HAP-1 (cell line): Measurements from ENCODE around the gene GFOD1.
"Not testable (repeated sequence)": the region's sequence is repeated elsewhere in the genome, so short reads cannot be mapped to it uniquely, and the experiment has no call there.

Experiments used
- DNase-seq, 2 experiments: peaks; one replicate each; pipeline ENCODE4 v3.0.0-alpha.2; 2016 to 2020; ENCODE audit warnings: low spot score in 2 of 2
- H3K27me3 ChIP-seq: fragments of 250-450 bp; sonication (Bioruptor Pico); 2 replicates; pipeline ENCODE4 v1.5.1; 2020; ENCODE audit warnings: low read depth, mild to moderate bottlenecking, moderate library complexity
- H3K36me3 ChIP-seq: fragments of 250-450 bp; sonication (Bioruptor Pico); replicated peaks from 2 replicates; pipeline ENCODE4 v1.5.1; 2020; ENCODE audit warnings: mild to moderate bottlenecking
- H3K4me1 ChIP-seq: fragments of 250-450 bp; sonication (Bioruptor Pico); 2 replicates; pipeline ENCODE4 v1.5.1; 2020; ENCODE audit warnings: mild to moderate bottlenecking
- H3K4me3 ChIP-seq: fragments of 250-450 bp; sonication (Bioruptor Pico); 2 replicates; pipeline ENCODE4 v1.5.1; 2020; ENCODE audit warnings: mild to moderate bottlenecking, moderate library complexity
- H3K9me3 ChIP-seq: fragments of 250-450 bp; sonication (Bioruptor Pico); 2 replicates; pipeline ENCODE4 v1.5.1; 2020; ENCODE audit warnings: mild to moderate bottlenecking, moderate library complexity
- in situ Hi-C: fragments of 300-500 bp; cut with MboI; formaldehyde crosslinking; loops from 3 replicates; pipeline ENCODE4 v1.14.3; 2020; ENCODE audit warnings: low sequenced_read_pairs, inconsistent platforms, mixed read lengths

GFOD1 gene

GRCh38 chr6:13336553-13336952 is 150.8 kb downstream of the GFOD1 start:
- H3K27me3 ChIP-seq: no peaks in the 10 kb centered on the region
- in situ Hi-C loops: loop anchor here (10.0 to 25.0 kb wide), 3 partner anchors 148 to 726 kb away; partner anchors contain the start of gene GFOD1
- H3K4me1 ChIP-seq: peaks cover 2% of the 10 kb centered on the region

GRCh38 chr6:13334953-13335352 is 152.4 kb downstream of the GFOD1 start:
- no peak overlapping the region for H3K4me3 ChIP-seq
- no peaks in the 10 kb centered on the region for H3K9me3 ChIP-seq
- no peaks in the 10 kb centered on the region for H3K36me3 ChIP-seq
- H3K4me1 ChIP-seq: peaks cover 2% of the 10 kb centered on the region
- in situ Hi-C loops: loop anchor here (10.0 to 25.0 kb wide), 3 partner anchors 150 to 727 kb away; partner anchors contain the start of gene GFOD1
- no peak for DNase-seq
- no peaks in the 10 kb centered on the region for H3K27me3 ChIP-seq

More at GRCh38 chr6:13336553-13336952, 150.8 kb downstream of the GFOD1 start:
- no peaks in the 10 kb centered on the region for H3K36me3 ChIP-seq
- DNase-seq: peak; percentile 81 to 92
- no peaks in the 10 kb centered on the region for H3K9me3 ChIP-seq
- no peak overlapping the region for H3K4me3 ChIP-seq

- H3K4me1 ChIP-seq: peaks cover 8% of the 10 kb centered on the region
- H3K4me3 ChIP-seq: no peak overlapping the region
- no peak for DNase-seq
- no peaks in the 10 kb centered on the region for H3K27me3 ChIP-seq
- in situ Hi-C loops: loop anchor here (10.0 to 25.0 kb wide), 3 partner anchors 152 to 730 kb away; partner anchors contain the start of gene GFOD1
- H3K36me3 ChIP-seq: no peaks in the 10 kb centered on the region
- H3K9me3 ChIP-seq: no peaks in the 10 kb centered on the region
Observed at GRCh38 chr6:13332349-13332706, 155.1 kb downstream of the GFOD1 start.

GRCh38 chr6:13331516-13332348 is 155.7 kb downstream of the GFOD1 start:
- in situ Hi-C loops: loop anchor here (10.0 to 25.0 kb wide), 3 partner anchors 153 to 731 kb away; partner anchors contain the start of gene GFOD1
- peak; percentile 9 to 51 for DNase-seq

GRCh38 chr6:13328875-13329183 is 158.6 kb downstream of the GFOD1 start:
- peak overlapping the region; percentile 80 for H3K4me3 ChIP-seq
- peaks cover 10% of the 10 kb centered on the region for H3K4me1 ChIP-seq
- no peak for DNase-seq
- in situ Hi-C loops: loop anchor here (25.0 kb wide), 2 partner anchors 258 to 733 kb away; no protein-coding TSS in a partner anchor
- peaks cover 5% of the 10 kb centered on the region for H3K36me3 ChIP-seq
- H3K9me3 ChIP-seq: no peaks in the 10 kb centered on the region
- no peaks in the 10 kb centered on the region for H3K27me3 ChIP-seq

More at GRCh38 chr6:13331516-13332348, 155.7 kb downstream of the GFOD1 start:
- no peak overlapping the region for H3K4me3 ChIP-seq
- H3K36me3 ChIP-seq: no peaks in the 10 kb centered on the region
- H3K4me1 ChIP-seq: peaks cover 12% of the 10 kb centered on the region
- no peaks in the 10 kb centered on the region for H3K27me3 ChIP-seq
- H3K9me3 ChIP-seq: no peaks in the 10 kb centered on the region

GRCh38 chr6:13328076-13328874 is 159.1 kb downstream of the GFOD1 start, which contains the start of gene TBC1D7:
Gene TBC1D7 (minus strand): TSS chr6:13328537. CDS start chr6:13326898, 1,639 bp downstream.
- peak; percentile 84 to 95 for DNase-seq
- H3K36me3 ChIP-seq: peaks cover 11% of the 10 kb centered on the region
- in situ Hi-C loops: loop anchor here (25.0 kb wide), 2 partner anchors 259 to 734 kb away; no protein-coding TSS in a partner anchor

GRCh38 chr6:13327691-13328075 is 159.7 kb downstream of the GFOD1 start:
- Histone ChIP-seq H3K27me3 (no peaks in the 10 kb centered on the region), H3K9me3 (no peaks in the 10 kb centered on the region), H3K4me3 (peak overlapping the region; percentile 80), H3K36me3 (peaks cover 11% of the 10 kb centered on the region), H3K4me1 (peaks cover 10% of the 10 kb centered on the region)
- peak; percentile 28 to 35 for DNase-seq
- in situ Hi-C loops: loop anchor here (25.0 kb wide), 2 partner anchors 260 to 735 kb away; no protein-coding TSS in a partner anchor

More at GRCh38 chr6:13328076-13328874, 159.1 kb downstream of the GFOD1 start, which contains the start of gene TBC1D7:
- peak within 1 kb of the TSS; percentile 80 for H3K4me3 ChIP-seq
- no peaks in the 10 kb centered on the region for H3K27me3 ChIP-seq
- H3K4me1 ChIP-seq: peaks cover 10% of the 10 kb centered on the region
- no peaks in the 10 kb centered on the region for H3K9me3 ChIP-seq

- Histone ChIP-seq H3K4me1 (peaks cover 10% of the 10 kb centered on the region), H3K36me3 (peaks cover 14% of the 10 kb centered on the region)
- H3K9me3 ChIP-seq, H3K27me3 ChIP-seq, DNase-seq, H3K4me3 ChIP-seq: not testable (repeated sequence)
- in situ Hi-C loops: loop anchor here (25.0 kb wide), 2 partner anchors 261 to 736 kb away; no protein-coding TSS in a partner anchor
Observed at GRCh38 chr6:13326031-13326586, 161.3 kb downstream of the GFOD1 start.

- no peaks in the 10 kb centered on the region for H3K4me1 ChIP-seq
- in situ Hi-C loops: no loop called here
- H3K9me3 ChIP-seq: no peaks in the 10 kb centered on the region
- H3K36me3 ChIP-seq: peaks cover 34% of the 10 kb centered on the region
- H3K27me3 ChIP-seq: no peaks in the 10 kb centered on the region
- no peak for DNase-seq
- H3K4me3 ChIP-seq: no peak overlapping the region
Observed at GRCh38 chr6:13319891-13320564, 167.4 kb downstream of the GFOD1 start.

- Histone ChIP-seq H3K4me3 (no peak overlapping the region), H3K36me3 (peaks cover 37% of the 10 kb centered on the region), H3K9me3 (no peaks in the 10 kb centered on the region), H3K4me1 (no peaks in the 10 kb centered on the region), H3K27me3 (no peaks in the 10 kb centered on the region)
- in situ Hi-C loops: no loop called here
- no peak for DNase-seq
Observed at GRCh38 chr6:13318821-13319220, 168.6 kb downstream of the GFOD1 start.

- no peaks in the 10 kb centered on the region for H3K27me3 ChIP-seq
- no peak for DNase-seq
- in situ Hi-C loops: no loop called here
- peaks cover 32% of the 10 kb centered on the region for H3K36me3 ChIP-seq
- H3K4me1 ChIP-seq: no peaks in the 10 kb centered on the region
- no peaks in the 10 kb centered on the region for H3K9me3 ChIP-seq
- no peak overlapping the region for H3K4me3 ChIP-seq
Observed at GRCh38 chr6:13315896-13316295, 171.5 kb downstream of the GFOD1 start.

GRCh38 chr6:13314806-13315205 is 172.6 kb downstream of the GFOD1 start:
- in situ Hi-C loops: no loop called here
- no peaks in the 10 kb centered on the region for H3K9me3 ChIP-seq
- H3K4me1 ChIP-seq: no peaks in the 10 kb centered on the region
- no peaks in the 10 kb centered on the region for H3K27me3 ChIP-seq
- peaks cover 21% of the 10 kb centered on the region for H3K36me3 ChIP-seq
- H3K4me3 ChIP-seq: no peak overlapping the region
- DNase-seq: no peak

- Histone ChIP-seq H3K4me3 (no peak overlapping the region), H3K9me3 (no peaks in the 10 kb centered on the region), H3K27me3 (no peaks in the 10 kb centered on the region), H3K36me3 (peaks cover 26% of the 10 kb centered on the region), H3K4me1 (no peaks in the 10 kb centered on the region)
- in situ Hi-C loops: no loop called here
- no peak for DNase-seq
Observed at GRCh38 chr6:13311155-13311554, 176.2 kb downstream of the GFOD1 start.
